ENCODE measurements around the gene RHBDF2. TPM values are rescaled to one million over a fixed set of nuclear protein-coding genes. Genes with fewer than 3 reads are reported as not detected.
A peak's percentile ranks its signal among the peaks of the same experiment; 100 is the strongest.
"Not testable (repeated sequence)": the region's sequence is repeated elsewhere in the genome, so short reads cannot be mapped to it uniquely, and the experiment has no call there.

RHBDF2 gene
- total RNA-seq, 6 experiments from 2014 or later = 7.1 to 18.6 (median 11.0) TPM

- H3K9me3 ChIP-seq = no peaks in the 10 kb centered on the region
- intact Hi-C loops (cut with DNase I) = loop anchor here in 1 of 2 donors (10.0 kb wide), 1 partner anchor 50 kb away; no protein-coding TSS in a partner anchor
- 38% methylated on average over 16 of the region's 25 CpGs for WGBS (ENCODE audit: insufficient coverage, low coverage, low lambda C conversion rate, missing lambda C conversion rate)
- H3K27ac ChIP-seq = no peak overlapping the region
- H3K4me3 ChIP-seq = no peak overlapping the region
- TF ChIP-seq CTCF (IDR thresholded peaks at IDR 0.05) (no peak), POLR2A (IDR thresholded peaks at IDR 0.05) (no peak)
- H3K36me3 ChIP-seq = no peaks in the 10 kb centered on the region
- DNase-seq (peak; percentile 62 to 68 (median 66)), ATAC-seq (peak; percentile 58 to 66 (median 60))
- peaks cover 0 to 24% (median 11%) of the 10 kb centered on the region in 4 donors for H3K4me1 ChIP-seq
- H3K27me3 ChIP-seq = no peaks in the 10 kb centered on the region
Observed at GRCh38 chr17:76524598-76525512, 23.6 kb upstream of the RHBDF2 start.

DNA sequence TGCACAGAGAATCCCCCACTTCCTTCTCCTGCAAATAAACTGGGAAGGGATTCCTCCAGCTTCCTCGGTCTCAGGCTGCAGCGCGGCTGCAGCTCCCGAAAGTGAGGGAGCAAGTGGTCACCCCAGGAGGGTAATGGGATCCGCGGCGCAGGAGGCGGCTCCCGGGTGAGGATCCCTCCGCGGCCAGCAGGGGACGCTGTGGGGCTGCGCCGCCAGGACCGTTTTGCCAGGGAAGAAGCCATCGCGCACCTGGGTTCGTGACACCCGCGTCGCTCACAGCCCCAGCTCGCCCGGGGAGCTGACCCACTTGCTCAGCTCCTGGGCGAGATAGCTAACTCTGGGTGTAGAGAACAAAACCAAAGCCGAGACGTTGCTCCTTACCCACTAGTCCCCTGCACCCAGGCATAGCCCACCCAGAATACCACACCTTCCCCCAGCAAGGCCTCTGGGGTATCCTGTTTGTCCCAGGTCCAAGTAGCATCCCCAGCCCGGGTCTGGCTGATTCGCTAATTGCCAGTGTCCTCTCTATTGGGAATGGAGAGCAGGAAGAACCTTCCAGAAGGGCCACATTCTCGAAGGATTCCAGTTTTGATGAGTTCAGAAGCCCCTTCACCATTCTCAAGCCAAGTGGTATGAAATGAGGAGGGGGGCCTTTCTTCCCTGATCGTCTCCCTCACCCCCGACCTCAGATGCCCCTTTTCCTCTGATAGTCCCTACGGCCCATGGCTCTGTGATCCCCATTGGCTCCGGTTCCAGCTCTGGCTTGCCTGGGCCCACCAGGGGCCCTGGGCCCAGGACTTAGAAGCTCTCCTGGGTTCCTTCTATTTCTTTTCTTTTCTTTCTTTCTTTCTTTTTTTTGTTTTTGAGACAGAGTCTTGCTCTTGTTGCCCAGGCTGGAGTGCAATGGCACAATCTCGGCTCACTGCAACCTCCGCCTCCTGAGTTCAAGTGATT, 22.1 kb upstream of the RHBDF2 start:
- Histone ChIP-seq H3K4me1 (peaks cover 0 to 24% (median 9%) of the 10 kb centered on the region in 4 donors), H3K27ac (no peak overlapping the region), H3K9me3 (no peaks in the 10 kb centered on the region), H3K4me3 (no peak overlapping the region), H3K27me3 (no peaks in the 10 kb centered on the region), H3K36me3 (no peaks in the 10 kb centered on the region)
- intact Hi-C loops (cut with DNase I) = loop anchor here in 1 of 2 donors (10.0 kb wide), 1 partner anchor 51 kb away; no protein-coding TSS in a partner anchor
- peak; percentile 99 to 100 (median 100) for TF ChIP-seq CTCF (IDR thresholded peaks at IDR 0.05)
- no peak for TF ChIP-seq POLR2A (IDR thresholded peaks at IDR 0.05)
- DNase-seq (peak; percentile 76 to 83 (median 77)), ATAC-seq (peak; percentile 80 to 91 (median 87))
- WGBS (ENCODE audit: insufficient coverage, low coverage, low lambda C conversion rate, missing lambda C conversion rate) = 31% methylated on average over 14 of the region's 35 CpGs

- H3K4me3 ChIP-seq, H3K9me3 ChIP-seq, H3K27me3 ChIP-seq, ATAC-seq, H3K36me3 ChIP-seq, DNase-seq, H3K27ac ChIP-seq: not testable (repeated sequence)
- WGBS (ENCODE audit: insufficient coverage, low coverage, low lambda C conversion rate, missing lambda C conversion rate) = 30% methylated on average over 7 of the region's 10 CpGs
- peaks cover 0 to 24% (median 9%) of the 10 kb centered on the region in 4 donors for H3K4me1 ChIP-seq
- intact Hi-C loops (cut with DNase I) = loop anchor here in 1 of 2 donors (10.0 kb wide), 1 partner anchor 53 kb away; no protein-coding TSS in a partner anchor
Observed at GRCh38 chr17:76521683-76522082, 20.5 kb upstream of the RHBDF2 start.

DNA sequence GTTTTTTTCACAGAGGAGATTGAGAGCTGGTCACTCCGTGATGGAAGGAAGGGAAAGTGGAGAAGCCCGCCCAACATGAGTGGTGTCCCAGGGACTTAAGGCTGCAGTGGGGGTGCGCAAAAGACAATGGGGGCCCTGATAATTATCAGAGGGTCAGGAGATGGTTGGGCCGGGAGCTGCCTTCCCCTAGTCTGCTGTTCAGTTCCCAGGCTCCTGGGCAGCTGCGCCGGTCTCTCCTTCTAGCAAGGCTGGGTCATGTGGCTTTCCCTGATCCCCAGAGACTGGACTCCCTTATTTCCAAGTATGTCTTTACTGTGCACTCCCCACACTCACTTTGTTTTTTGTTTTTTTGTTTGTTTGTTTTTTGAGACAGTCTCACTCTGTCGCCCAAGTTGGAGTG, 20.0 kb upstream of the RHBDF2 start:
- Histone ChIP-seq H3K27ac (no peak overlapping the region), H3K4me1 (peaks cover 0 to 24% (median 9%) of the 10 kb centered on the region in 4 donors), H3K27me3 (no peaks in the 10 kb centered on the region), H3K9me3 (no peaks in the 10 kb centered on the region), H3K36me3 (no peaks in the 10 kb centered on the region), H3K4me3 (no peak overlapping the region)
- ATAC-seq (no peak), DNase-seq (no peak)
- TF ChIP-seq POLR2A (IDR thresholded peaks at IDR 0.05) (no peak), CTCF (IDR thresholded peaks at IDR 0.05) (no peak)
- intact Hi-C loops (cut with DNase I) = loop anchor here in 1 of 2 donors (10.0 kb wide), 1 partner anchor 54 kb away; no protein-coding TSS in a partner anchor
- WGBS (ENCODE audit: insufficient coverage, low coverage, low lambda C conversion rate, missing lambda C conversion rate) = 83% methylated on average over 4 of the region's 7 CpGs
